NCI-H1092 (cell line): Measurements from ENCODE around the gene TIFAB.

ENCODE experiments used
- DNase-seq: peaks from one replicate; lab custom pipeline; 2025; lab: John Stamatoyannopoulos, UW

TIFAB gene

GRCh38 chr5:135458356-135458755, 6.2 kb upstream of the TIFAB start:
- no peak for DNase-seq

GRCh38 chr5:135457424-135458071, 5.4 kb upstream of the TIFAB start:
- no peak for DNase-seq

GRCh38 chr5:135456238-135457099, 4.3 kb upstream of the TIFAB start:
- no peak for DNase-seq

DNA sequence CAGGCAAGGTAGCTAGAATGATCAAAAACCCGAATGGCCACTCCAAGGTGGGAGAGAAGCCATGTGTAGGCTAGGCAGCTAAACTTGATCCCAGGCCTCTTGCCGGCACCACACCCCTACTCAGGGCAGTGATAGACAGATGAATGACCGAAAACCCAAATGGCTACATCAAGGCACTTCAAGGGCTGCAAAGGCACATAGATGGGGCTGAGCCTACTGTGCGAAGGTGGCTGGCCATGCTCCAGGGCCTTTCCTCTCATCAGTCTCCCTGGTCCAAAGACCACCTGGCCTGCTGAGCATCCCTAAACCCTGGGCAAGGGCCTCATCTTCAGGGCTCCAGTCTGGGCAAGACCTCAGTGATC, 3.7 kb upstream of the TIFAB start:
- DNase-seq, result no peak

- no peak for DNase-seq
Measured at GRCh38 chr5:135454946-135455345, 2.8 kb upstream of the TIFAB start.

GRCh38 chr5:135453613-135454012, 1.5 kb upstream of the TIFAB start:
- no peak for DNase-seq

- no peak for DNase-seq
Measured at GRCh38 chr5:135451581-135452320, 400 bp downstream of the TIFAB start.

DNA sequence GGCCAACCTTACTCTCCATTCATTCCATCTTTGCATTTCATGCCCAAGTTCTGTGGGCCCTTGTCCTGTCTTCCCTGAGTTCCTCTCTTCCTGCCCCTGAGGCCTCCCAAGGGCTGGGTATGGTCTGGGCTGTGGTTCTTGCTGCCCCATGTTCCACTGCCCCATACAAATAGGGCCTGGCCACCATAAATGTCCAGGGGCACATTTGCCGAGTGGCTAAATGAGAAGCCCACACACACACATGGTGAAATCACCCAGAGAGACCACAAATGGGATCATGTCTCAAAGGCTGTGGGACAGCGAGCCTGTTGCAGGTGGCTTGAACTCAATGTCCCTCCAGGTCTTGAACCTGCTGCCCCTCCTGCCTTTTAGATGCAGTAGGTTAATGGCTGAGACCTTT, 1.2 kb downstream of the TIFAB start:
- no peak for DNase-seq

GRCh38 chr5:135450336-135450735, 1.8 kb downstream of the TIFAB start:
- DNase-seq, result no peak

DNA sequence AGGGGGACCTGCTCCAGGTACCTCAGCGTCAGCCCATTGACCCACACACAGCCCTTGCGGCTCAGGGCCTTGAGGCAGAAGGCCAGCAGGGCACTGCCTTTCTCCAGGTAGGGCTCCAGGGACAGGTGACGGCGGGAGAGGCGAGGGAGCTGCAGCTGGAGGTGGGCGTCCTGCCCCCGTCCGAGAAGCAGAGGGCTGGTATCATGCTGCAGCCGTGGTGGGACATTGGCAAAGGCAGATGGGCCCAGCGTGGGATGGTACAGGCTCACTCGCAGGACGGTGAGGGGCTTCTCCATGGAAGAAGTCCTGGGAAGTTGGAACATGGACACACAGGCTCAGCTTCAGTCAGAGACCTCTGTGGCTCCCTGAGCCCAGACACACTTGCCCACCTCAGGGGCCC, 2.5 kb downstream of the TIFAB start:
- DNase-seq, result no peak

GRCh38 chr5:135448791-135449507, 3.2 kb downstream of the TIFAB start:
- DNase-seq, result no peak

DNA sequence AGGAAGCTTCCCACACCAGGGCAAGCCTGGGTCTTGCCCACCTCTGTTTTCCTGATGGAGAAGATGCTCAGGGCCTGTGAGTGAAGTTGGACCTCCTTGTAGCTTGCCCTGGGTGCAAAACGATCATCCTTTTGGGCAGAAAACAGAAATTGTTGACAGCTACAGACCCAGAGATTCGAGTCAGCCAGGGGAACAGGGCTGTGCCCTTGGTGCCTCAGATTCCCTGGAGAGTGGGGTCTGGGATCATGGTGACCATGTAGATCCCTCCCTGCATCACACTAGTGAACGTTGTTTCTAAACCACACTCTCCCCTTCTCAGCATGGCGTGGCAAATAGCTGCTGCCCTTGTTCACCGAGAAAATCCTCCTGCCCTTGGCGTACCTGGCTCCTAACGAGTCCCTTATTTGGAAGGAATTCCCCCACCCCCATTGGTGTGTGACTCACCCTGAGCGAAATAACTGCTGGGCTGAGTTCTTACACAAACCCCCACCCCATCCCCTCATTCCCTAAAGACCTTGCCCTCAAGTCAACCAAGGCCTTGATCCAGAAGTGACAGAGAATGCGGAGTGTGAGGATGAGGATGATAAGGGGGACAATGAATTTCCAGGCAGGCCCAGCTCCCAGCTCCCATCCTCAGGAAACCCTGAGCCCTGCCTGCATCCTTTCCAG, 3.9 kb downstream of the TIFAB start:
- DNase-seq, result no peak

GRCh38 chr5:135447298-135447929, 4.7 kb downstream of the TIFAB start, which contains the start of gene DCANP1:
Gene DCANP1 (minus strand): TSS chr5:135447348. CDS start chr5:135447108, 240 bp downstream.
- DNase-seq, result no peak

- DNase-seq, result no peak
Measured at GRCh38 chr5:135446615-135447014, 5.5 kb downstream of the TIFAB start.

DNA sequence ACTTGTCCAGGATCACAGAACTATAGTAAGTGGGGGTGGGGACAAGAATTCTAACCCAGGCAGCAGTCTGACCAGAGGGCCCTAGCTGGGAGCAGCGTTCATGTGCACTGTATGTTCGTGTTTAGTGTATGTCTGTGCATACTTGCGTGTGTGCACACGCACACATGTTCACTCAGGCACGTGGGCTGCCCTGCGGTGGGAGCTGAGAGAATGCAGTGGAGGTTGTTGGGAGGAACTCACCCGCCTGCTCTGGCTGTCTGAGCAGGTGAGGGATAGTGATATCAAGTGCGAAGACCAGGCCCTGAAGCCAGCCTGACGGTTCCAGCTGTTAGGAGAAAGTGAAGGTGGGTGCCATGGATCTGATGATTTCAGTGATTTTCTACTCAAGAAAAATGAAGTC, 5.9 kb downstream of the TIFAB start:
- no peak for DNase-seq

DNA sequence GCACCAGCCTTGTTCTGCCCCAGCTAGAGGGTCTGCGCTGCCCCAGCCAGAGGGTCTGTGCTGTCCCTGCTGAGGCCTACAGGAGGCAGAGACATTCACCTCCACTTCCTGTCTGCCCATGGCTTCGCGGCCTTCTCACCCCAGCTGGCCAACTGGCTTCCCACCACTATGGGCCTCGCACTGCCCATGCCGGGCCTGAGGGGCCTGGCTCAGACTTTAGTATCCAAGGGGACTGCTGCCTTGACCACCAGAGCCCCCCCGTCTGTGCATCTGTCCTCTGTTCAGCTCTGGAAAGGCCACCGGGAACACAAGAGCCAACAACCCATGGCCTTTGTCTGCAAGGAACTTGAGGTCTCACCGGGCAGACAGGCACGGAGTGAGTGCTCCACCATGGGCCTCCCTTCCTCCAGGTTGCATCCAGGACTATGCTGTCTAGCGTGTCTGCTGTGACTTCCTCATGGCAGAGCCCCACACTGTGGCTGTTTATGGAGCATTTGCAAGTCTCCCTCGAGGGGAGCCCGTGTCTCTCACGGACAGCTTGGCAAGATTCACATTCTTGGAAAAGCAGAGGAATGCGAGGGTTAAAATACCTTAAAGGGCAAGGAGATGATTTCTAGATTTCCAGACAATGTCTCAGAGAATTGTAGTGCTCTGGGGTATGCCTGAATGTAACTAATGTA, 6.7 kb downstream of the TIFAB start:
- no peak for DNase-seq

DNA sequence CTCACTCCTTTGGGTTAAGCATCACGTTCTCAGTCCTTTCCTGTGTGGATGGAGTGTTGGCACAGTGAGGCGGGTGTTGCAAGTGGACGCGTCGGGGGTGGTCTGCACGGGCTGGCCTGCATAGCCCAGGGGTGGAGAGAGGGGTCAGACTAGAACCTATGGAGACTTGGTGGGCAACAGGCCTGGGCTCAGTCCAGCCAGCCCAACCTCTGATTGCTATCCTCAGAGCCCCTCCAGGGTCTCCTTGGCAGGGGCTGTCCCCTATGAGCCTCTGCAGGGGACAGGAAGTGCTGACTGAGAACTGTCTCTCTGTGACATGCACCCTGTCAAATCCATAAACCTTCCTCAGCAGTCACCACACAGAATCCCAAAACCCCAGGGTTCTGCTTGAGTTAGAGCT, 7.3 kb downstream of the TIFAB start:
- DNase-seq, result no peak

GRCh38 chr5:135444360-135444759, 7.8 kb downstream of the TIFAB start:
- no peak for DNase-seq

GRCh38 chr5:135443161-135443960, 8.8 kb downstream of the TIFAB start:
- DNase-seq, result no peak
